Suppressor macrophage (primary cell): ENCODE measurements around the gene GRID2.
A peak's percentile ranks its signal among the peaks of the same experiment; 100 is the strongest.

Experiments used
- DNase-seq, 4 experiments: peaks; one replicate each; pipeline ENCODE4 v3.0.0-alpha.2; 2020 to 2022

Gene GRID2

GRCh38 chr4:93771640-93772411, 1468.1 kb downstream of the GRID2 start:
- DNase-seq, result no peak

- DNase-seq, result no peak
These were observed 1469.1 kb downstream of the GRID2 start for GRCh38 chr4:93772858-93773257.

GRCh38 chr4:93775551-93775950, 1471.8 kb downstream of the GRID2 start:
- no peak for DNase-seq

GRCh38 chr4:93776386-93777080, 1472.8 kb downstream of the GRID2 start:
- DNase-seq, result no peak

- DNase-seq, result no peak
These were observed 1473.3 kb downstream of the GRID2 start for GRCh38 chr4:93777081-93777460.

- no peak for DNase-seq
These were observed 1475.5 kb downstream of the GRID2 start for GRCh38 chr4:93779228-93779627.

- no peak for DNase-seq
These were observed 1476.3 kb downstream of the GRID2 start for GRCh38 chr4:93780080-93780479.

GRCh38 chr4:93781198-93781597, 1477.4 kb downstream of the GRID2 start:
- no peak for DNase-seq

GRCh38 chr4:93786149-93786548, 1482.4 kb downstream of the GRID2 start:
- DNase-seq, result no peak

- DNase-seq, result peak in 2 of 4 experiments; percentile 18 to 31
These were observed 1484.9 kb downstream of the GRID2 start for GRCh38 chr4:93788712-93789111.

GRCh38 chr4:93791570-93792195, 1487.9 kb downstream of the GRID2 start:
- DNase-seq, result peak; percentile 69 to 79 (median 74)

GRCh38 chr4:93802045-93802444, 1498.3 kb downstream of the GRID2 start:
- DNase-seq, result no peak

GRCh38 chr4:93809773-93810172, 1506.0 kb downstream of the GRID2 start:
- DNase-seq, result no peak

GRCh38 chr4:93810340-93810992, 1506.7 kb downstream of the GRID2 start:
- DNase-seq, result no peak

- no peak for DNase-seq
These were observed 1509.3 kb downstream of the GRID2 start for GRCh38 chr4:93813092-93813491.

- no peak for DNase-seq
These were observed 1510.4 kb downstream of the GRID2 start for GRCh38 chr4:93814141-93814540.

- peak; percentile 83 to 93 (median 90) for DNase-seq
These were observed 1511.0 kb downstream of the GRID2 start for GRCh38 chr4:93814722-93815121.
